HuH-7.5 (cell line): Measurements from ENCODE around the gene LPP.

Source experiments
- DNase-seq: peaks from one replicate; pipeline ENCODE4 v3.0.0; 2011; ENCODE audit warnings: low spot score

Gene LPP

GRCh38 chr3:188220988-188221818 lies 67.2 kb downstream of the LPP start:
- DNase-seq, result no peak

- no peak for DNase-seq
Measured at GRCh38 chr3:188223936-188224335, 70.0 kb downstream of the LPP start.

GRCh38 chr3:188227442-188227841 lies 73.5 kb downstream of the LPP start:
- no peak for DNase-seq

DNA sequence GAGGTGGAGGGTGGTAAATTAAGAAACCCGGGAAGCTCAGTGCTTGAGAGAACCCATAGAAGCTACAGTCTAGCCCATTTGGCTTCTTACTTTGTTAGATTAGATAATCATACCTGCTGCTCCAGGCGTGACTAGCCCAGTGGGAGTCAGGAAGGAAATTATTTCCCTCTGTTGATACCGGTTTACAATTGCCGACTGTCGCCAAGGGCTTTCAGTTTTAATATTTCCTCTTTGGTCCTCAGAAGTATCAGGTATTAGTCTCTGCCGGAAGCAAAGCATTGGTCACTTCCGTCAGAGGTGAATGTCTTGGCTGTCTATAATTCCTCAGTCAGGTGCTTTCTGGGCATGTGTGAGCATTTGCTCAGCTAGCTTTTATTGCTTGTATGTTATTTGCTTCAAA lies 75.2 kb downstream of the LPP start:
- DNase-seq, result no peak

- no peak for DNase-seq
Measured at GRCh38 chr3:188229726-188230125, 75.8 kb downstream of the LPP start.

GRCh38 chr3:188230962-188231361 lies 77.0 kb downstream of the LPP start:
- DNase-seq, result no peak

DNA sequence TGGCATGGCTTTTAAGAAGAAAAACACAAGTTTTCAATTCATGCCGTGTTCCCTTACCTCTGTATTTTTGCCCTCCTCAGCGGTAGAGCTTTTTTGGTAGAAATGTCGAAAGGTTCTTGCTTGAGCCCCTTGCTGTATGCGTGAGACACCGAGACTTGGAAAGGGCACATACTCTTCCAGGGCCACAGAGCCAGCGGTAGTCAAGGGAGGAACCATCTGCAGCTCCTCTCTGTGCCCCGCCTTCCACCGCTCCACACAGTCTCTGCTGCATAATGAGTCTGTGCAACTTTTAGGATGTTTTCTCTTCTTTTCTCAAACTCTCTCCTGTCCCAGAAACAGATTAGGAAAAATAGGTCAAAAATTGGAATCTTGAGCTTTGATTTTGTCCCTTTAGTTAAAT lies 77.5 kb downstream of the LPP start:
- DNase-seq, result no peak

DNA sequence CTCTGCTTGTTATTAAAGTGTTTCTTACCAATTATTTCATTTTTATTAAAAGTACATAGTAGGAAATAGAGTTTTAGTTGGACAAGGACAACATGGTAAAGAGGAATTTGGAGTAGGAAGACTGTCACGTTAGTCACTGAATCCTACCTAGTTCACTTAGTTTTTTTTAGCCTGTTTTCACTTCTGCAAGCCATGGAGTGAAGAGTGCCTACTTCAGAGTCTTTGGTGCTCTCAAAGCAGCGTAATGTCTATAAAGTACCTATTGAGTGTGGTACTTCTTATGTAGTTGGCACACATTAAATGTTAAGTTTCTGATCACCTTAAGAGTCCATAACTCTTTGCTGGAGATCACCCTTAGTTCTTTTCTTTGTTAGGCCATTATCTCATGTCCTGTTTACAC lies 78.7 kb downstream of the LPP start:
- DNase-seq, result no peak

DNA sequence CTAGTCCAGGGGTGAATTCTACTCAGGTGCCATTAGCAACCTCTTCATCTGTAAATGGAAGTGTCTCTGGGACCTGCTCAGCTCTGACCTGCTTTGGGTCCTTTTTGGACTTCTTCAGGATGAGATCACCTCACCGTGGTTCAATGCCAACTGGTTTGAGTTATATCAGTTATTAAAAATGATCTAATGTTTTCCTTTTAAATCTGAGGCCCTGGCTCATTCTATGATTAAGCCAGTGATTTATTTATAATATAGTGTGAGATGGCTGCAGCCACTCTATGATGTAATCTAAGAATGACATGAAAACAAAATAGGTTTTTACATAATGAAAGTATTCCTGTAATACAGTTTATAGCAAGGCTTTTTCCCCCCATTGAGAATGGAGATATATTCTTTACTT lies 79.4 kb downstream of the LPP start:
- DNase-seq, result no peak

GRCh38 chr3:188234132-188234531 lies 80.2 kb downstream of the LPP start:
- no peak for DNase-seq

DNA sequence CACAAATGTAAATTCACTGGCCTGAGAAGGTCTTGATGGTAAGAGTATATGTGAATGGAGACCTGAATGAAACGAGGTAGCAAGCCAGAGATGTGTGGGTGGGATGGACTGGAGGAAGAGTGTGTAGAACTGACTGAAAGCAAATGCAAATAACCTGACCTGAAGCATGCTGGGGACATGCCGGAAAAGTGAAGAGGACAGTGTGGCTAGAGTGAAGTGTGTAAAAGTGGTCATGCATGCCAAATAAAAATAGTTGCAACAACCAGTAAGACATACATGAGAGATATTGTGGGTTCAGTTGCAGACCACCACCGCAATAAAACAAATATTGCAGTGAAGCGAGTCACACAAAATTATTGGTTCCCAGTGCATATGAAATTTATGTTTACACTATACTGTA lies 82.3 kb downstream of the LPP start:
- no peak for DNase-seq

DNA sequence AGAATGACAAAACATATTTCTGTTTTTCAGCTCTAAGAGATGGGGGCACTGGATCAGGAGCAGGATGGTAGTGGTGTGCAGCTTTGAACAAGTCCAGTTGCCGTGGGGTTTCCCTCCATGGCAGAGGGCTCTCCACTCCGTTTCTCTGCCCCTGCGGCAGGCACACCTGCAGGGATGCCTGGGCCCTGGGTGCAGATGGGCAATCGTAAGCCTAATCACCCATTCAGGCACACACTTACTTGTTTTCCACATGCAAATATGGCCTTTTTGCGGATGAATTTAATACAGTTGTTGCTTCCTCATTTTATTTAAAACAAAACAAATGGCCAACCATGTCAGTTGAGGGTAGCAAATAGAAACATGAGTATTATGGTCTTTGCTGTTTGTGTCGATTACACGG lies 85.1 kb downstream of the LPP start:
- no peak for DNase-seq

- no peak for DNase-seq
Measured at GRCh38 chr3:188239577-188239976, 85.6 kb downstream of the LPP start.

DNA sequence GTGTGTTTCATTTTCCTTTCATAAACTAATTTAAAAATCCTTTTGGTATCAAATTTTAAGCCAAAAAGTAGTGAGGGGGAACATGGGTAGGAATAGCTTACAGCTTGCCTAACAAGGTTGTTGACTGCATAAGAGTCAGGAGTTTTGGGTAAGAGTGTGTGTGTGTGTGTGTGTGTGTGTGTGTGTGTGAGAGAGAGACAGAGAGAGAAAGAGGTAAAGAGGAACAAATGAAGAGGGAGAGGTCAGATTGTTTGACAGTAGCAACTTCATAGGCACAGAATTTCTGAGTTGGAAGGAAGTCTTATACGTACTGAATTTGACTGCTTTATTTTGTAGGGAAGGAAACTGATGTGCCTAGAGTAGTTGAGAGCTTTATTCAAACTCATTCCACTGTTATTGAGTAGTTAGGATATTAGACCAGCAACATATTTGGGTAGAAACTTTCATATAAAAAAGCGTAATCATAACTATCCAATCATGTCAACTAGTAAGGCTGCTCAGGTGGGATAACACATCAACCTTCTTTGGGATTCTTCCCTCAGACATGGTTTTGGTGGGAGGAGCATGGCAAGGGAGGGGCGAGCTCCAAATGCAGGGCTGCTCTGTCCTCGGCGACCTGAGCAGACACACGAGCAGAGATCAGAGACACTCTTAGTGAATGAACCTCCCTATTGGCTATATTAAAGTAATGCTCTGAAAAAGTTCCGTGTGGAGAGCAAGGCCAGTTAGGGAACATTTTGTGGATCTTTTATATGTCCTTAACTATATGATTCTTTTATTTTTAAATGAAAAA lies 86.4 kb downstream of the LPP start:
- DNase-seq, result no peak

GRCh38 chr3:188241072-188241471 lies 87.1 kb downstream of the LPP start:
- no peak for DNase-seq

GRCh38 chr3:188241883-188242282 lies 87.9 kb downstream of the LPP start:
- no peak for DNase-seq

GRCh38 chr3:188242436-188243123 lies 88.6 kb downstream of the LPP start:
- no peak for DNase-seq

- no peak for DNase-seq
Measured at GRCh38 chr3:188243124-188243795, 89.3 kb downstream of the LPP start.

GRCh38 chr3:188244395-188244861 lies 90.5 kb downstream of the LPP start:
- no peak for DNase-seq

GRCh38 chr3:188246905-188247304 lies 92.9 kb downstream of the LPP start:
- DNase-seq, result no peak

GRCh38 chr3:188248036-188248561 lies 94.1 kb downstream of the LPP start:
- no peak for DNase-seq
